SK-N-SH (cell line): ENCODE results near the gene MAD1L1. TPM values are rescaled to one million over a fixed set of nuclear protein-coding genes. Genes with fewer than 3 reads are reported as not detected.

Experiments
- CTCF ChIA-PET: fragments of 300-600, 350-600 bp; formaldehyde crosslinking; extraction: SDS; loops from one replicate; lab custom pipeline; 2021; lab: Yijun Ruan, JAX
- POLR2A ChIA-PET: fragments of 350-600 bp; sonication (Branson Sonifier 250); formaldehyde crosslinking; extraction: SDS; loops from one replicate; lab custom pipeline; 2020; ENCODE audit warnings: antibody characterized with exemption, inconsistent platforms; lab: Yijun Ruan, JAX
- DNase-seq: peaks from one replicate; pipeline ENCODE4 v3.0.0; 2012
- H2AFZ ChIP-seq: fragments of 200-600 bp; sonication (generic); 2 replicates; pipeline ENCODE4 v1.8.1; 2016; ENCODE audit warnings: antibody characterized with exemption, mild to moderate bottlenecking, low read depth
- H3F3A ChIP-seq: fragments of 200-600 bp; sonication (generic); replicated peaks from 2 replicates; pipeline ENCODE3; 2016; ENCODE audit warnings: antibody characterized with exemption, mild to moderate bottlenecking; ENCODE audit not compliant: insufficient read depth
- H3K27ac ChIP-seq, 2 experiments: fragments of 200-500 bp in 1 of 2; fragments of 200-600 bp in 1 of 2; sonication (Bioruptor generic) in 1 of 2; sonication (generic), shearing (Covaris generic) in 1 of 2; 2 replicates each; pipeline versions ENCODE4 v1.5.1 to v1.6.1; 2014 to 2016; ENCODE audit warnings: low read depth in 2 of 2, inconsistent platforms in 1 of 2, low read length in 1 of 2, mild to moderate bottlenecking in 1 of 2, mixed read lengths in 1 of 2
- H3K27me3 ChIP-seq: fragments of 200-600 bp; sonication (generic), shearing (Covaris generic); 2 replicates; pipeline ENCODE4 v1.6.1; 2016; ENCODE audit warnings: mixed run types; ENCODE audit not compliant: insufficient read depth
- H3K36me3 ChIP-seq, 2 experiments: fragments of 200-500 bp in 1 of 2; fragments of 200-600 bp in 1 of 2; sonication (Bioruptor generic) in 1 of 2; sonication (generic) in 1 of 2; replicated peaks in 1 of 2; 2 replicates each; pipeline versions ENCODE3 to v1.5.1; 2014 to 2016; ENCODE audit warnings: low read length in 1 of 2, mild to moderate bottlenecking in 1 of 2; ENCODE audit not compliant: insufficient read depth in 2 of 2, control insufficient read depth in 1 of 2
- H3K4me1 ChIP-seq, 2 experiments: fragments of 200-500 bp in 1 of 2; fragments of 200-600 bp in 1 of 2; sonication (Bioruptor generic) in 1 of 2; sonication (generic), shearing (Covaris generic) in 1 of 2; 2 replicates each; pipeline versions ENCODE4 v1.5.1 to v1.6.1; 2014 to 2016; ENCODE audit warnings: low read depth in 1 of 2, low read length in 1 of 2, mixed run types in 1 of 2; ENCODE audit not compliant: insufficient read depth in 2 of 2, control insufficient read depth in 1 of 2
- H3K4me2 ChIP-seq: fragments of 200-600 bp; sonication (generic), shearing (Covaris generic); 2 replicates; pipeline ENCODE4 v1.6.1; 2017; ENCODE audit warnings: mixed run types
- H3K4me3 ChIP-seq, 2 experiments: fragments of 200-500 bp in 1 of 2; fragments of 200-600 bp in 1 of 2; sonication (Bioruptor generic) in 1 of 2; sonication (generic), shearing (Covaris generic) in 1 of 2; 2 replicates each; pipeline versions ENCODE4 v1.5.1 to v1.8.1; 2014 to 2016; ENCODE audit warnings: low read depth in 2 of 2, inconsistent platforms in 1 of 2, low read length in 1 of 2, mild to moderate bottlenecking in 1 of 2, mixed read lengths in 1 of 2, moderate library complexity in 1 of 2
- H3K79me2 ChIP-seq: fragments of 200-600 bp; sonication (generic); 2 replicates; pipeline ENCODE4 v1.8.1; 2017; ENCODE audit warnings: mild to moderate bottlenecking; ENCODE audit not compliant: insufficient read depth
- H3K9ac ChIP-seq: fragments of 200-600 bp; sonication (generic); 2 replicates; pipeline ENCODE4 v1.6.1; 2017; ENCODE audit warnings: mixed run types
- H3K9me2 ChIP-seq: fragments of 200-600 bp; sonication (generic); 2 replicates; pipeline ENCODE4 v1.6.1; 2017; ENCODE audit warnings: mixed run types
- H3K9me3 ChIP-seq: fragments of 200-600 bp; sonication (generic); 2 replicates; pipeline ENCODE4 v1.6.1; 2017; ENCODE audit warnings: mixed run types, mild to moderate bottlenecking, moderate library complexity
- H4K20me1 ChIP-seq: fragments of 200-600 bp; sonication (generic); 2 replicates; pipeline ENCODE4 v1.6.1; 2017; ENCODE audit warnings: mild to moderate bottlenecking, mixed run types; ENCODE audit not compliant: insufficient read depth
- CTCF ChIP-seq: fragments of 200-600 bp; sonication (generic); IDR thresholded peaks from 2 replicates; pipeline ENCODE4 v1.6.1; 2017; ENCODE audit warnings: antibody characterized with exemption, mild to moderate bottlenecking, moderate library complexity
- ELF1 ChIP-seq: IDR thresholded peaks from 2 replicates; pipeline ENCODE4 v1.4.0; 2012
- FOXJ3 ChIP-seq: sonication (generic); formaldehyde crosslinking; IDR thresholded peaks from 2 replicates; pipeline ENCODE4 v1.5.1; 2020; ENCODE audit warnings: mild to moderate bottlenecking, missing genetic modification reagents
- GATA2 ChIP-seq: sonication (generic); formaldehyde crosslinking; IDR thresholded peaks from 2 replicates; pipeline ENCODE4 v1.5.0; 2020; ENCODE audit warnings: mild to moderate bottlenecking, missing genetic modification reagents
- JUND ChIP-seq: IDR thresholded peaks from 2 replicates; pipeline ENCODE4 v1.4.0; 2012
- MAX ChIP-seq: IDR thresholded peaks from 2 replicates; pipeline ENCODE4 v1.4.0; 2012; ENCODE audit warnings: low read depth
- MXI1 ChIP-seq: IDR thresholded peaks from 2 replicates; pipeline ENCODE4 v1.6.1; 2012; ENCODE audit warnings: mild to moderate bottlenecking, low read depth, low read length, improper control_type of control experiment
- NFIC ChIP-seq: IDR thresholded peaks from 2 replicates; pipeline ENCODE4 v1.4.0; 2012; ENCODE audit warnings: borderline replicate concordance
- NRF1 ChIP-seq: IDR thresholded peaks from 2 replicates; pipeline ENCODE4 v1.6.1; 2012; ENCODE audit warnings: low read depth, mild to moderate bottlenecking, low read length
- RAD21 ChIP-seq: IDR thresholded peaks from 2 replicates; pipeline ENCODE4 v1.6.1; 2012; ENCODE audit warnings: mild to moderate bottlenecking, low read length
- RCOR1 ChIP-seq: fragments of 150-350 bp; IDR thresholded peaks from 2 replicates; pipeline ENCODE4 v1.6.1; 2017; ENCODE audit warnings: antibody characterized with exemption, low read length
- SIN3A ChIP-seq: IDR thresholded peaks from 2 replicates; pipeline ENCODE4 v1.6.1; 2012; ENCODE audit warnings: low read depth, mild to moderate bottlenecking, low read length, moderate library complexity, borderline replicate concordance
- SMC3 ChIP-seq: IDR thresholded peaks from 2 replicates; pipeline ENCODE4 v1.6.1; 2012; ENCODE audit warnings: low read depth, low read length, improper control_type of control experiment
- TAF1 ChIP-seq: IDR thresholded peaks from 2 replicates; pipeline ENCODE4 v1.6.1; 2012; ENCODE audit warnings: low read depth, mild to moderate bottlenecking, low read length, moderate library complexity, borderline replicate concordance
- TEAD4 ChIP-seq: IDR thresholded peaks from 2 replicates; pipeline ENCODE4 v1.4.0; 2012; ENCODE audit warnings: mild to moderate bottlenecking, borderline replicate concordance; ENCODE audit not compliant: insufficient read depth
- YY1 ChIP-seq: IDR thresholded peaks from 2 replicates; pipeline ENCODE4 v1.4.0; 2012; ENCODE audit warnings: low read depth, mild to moderate bottlenecking
- WGBS: methylation state at CpG from one replicate; pipeline ENCODE4 v1.1.6; 2017; ENCODE audit warnings: low lambda C conversion rate; 5-methylcytosine and 5-hydroxymethylcytosine counted together
- polyA plus RNA-seq, 3 experiments: library from polyadenylated mRNA; depleted of rRNA; stranded (reverse); fragments of >200 nt; gene quantifications; 2 replicates each; pipeline ENCODE4 v1.2.3, GENCODE V29; 2012
- TF ChIP-seq, protein P1 (sequence below): IDR thresholded peaks from 2 replicates; pipeline ENCODE4; 2012
- TF ChIP-seq, protein P2 (sequence below): fragments of 150-350 bp; IDR thresholded peaks from 2 replicates; pipeline ENCODE4 v1.6.1; 2016; ENCODE audit warnings: mild to moderate bottlenecking, low read depth, low read length

Gene MAD1L1
- polyA plus RNA-seq, 1 of the 3 experiments (the other 2 are of a cell fraction) = 46.2 TPM

- H4K20me1 ChIP-seq = 0 out of 2 replicates have a peak, but pooled peaks cover 4% of the 10 kb centered on the region
- no peaks in the 10 kb centered on the region for H3K9me3 ChIP-seq
- no peak for DNase-seq
- no peaks in the 10 kb centered on the region for H3K27me3 ChIP-seq
- POLR2A ChIA-PET = no interaction called here
- H3F3A ChIP-seq = no peaks in the 10 kb centered on the region
- peaks cover 0 to 7% of the 10 kb centered on the region in 2 experiments; a peak in 2 of 4 replicates for H3K4me1 ChIP-seq
- TF ChIP-seq NRF1 (no peak), NFIC (no peak), JUND (no peak), RAD21 (no peak), FOXJ3 (CRISPR knock-in tag) (no peak), GATA2 (no peak)
- TF ChIP-seq, all 33 proteins: peak for 0
- peaks cover 0 to 4% of the 10 kb centered on the region in 2 experiments for H3K36me3 ChIP-seq
- CTCF ChIA-PET = interaction anchor here (0.8 to 1.3 kb wide), 3 partner anchors 14 to 61 kb away, joined by 3 to 4 read pairs (median 3); no protein-coding TSS in a partner anchor
- H3K79me2 ChIP-seq = no peaks in the 10 kb centered on the region
- no peak overlapping the region for H3K9ac ChIP-seq
- WGBS = 98% methylated on average over 15 of the region's 15 CpGs
- no peak overlapping the region for H3K4me2 ChIP-seq
- H3K4me3 ChIP-seq = no peak overlapping the region
- H2AFZ ChIP-seq = no peak overlapping the region
- H3K9me2 ChIP-seq = no peaks in the 10 kb centered on the region
- no peak overlapping the region for H3K27ac ChIP-seq
Measured at GRCh38 chr7:2156756-2157472, 75.8 kb downstream of the MAD1L1 start.

DNA sequence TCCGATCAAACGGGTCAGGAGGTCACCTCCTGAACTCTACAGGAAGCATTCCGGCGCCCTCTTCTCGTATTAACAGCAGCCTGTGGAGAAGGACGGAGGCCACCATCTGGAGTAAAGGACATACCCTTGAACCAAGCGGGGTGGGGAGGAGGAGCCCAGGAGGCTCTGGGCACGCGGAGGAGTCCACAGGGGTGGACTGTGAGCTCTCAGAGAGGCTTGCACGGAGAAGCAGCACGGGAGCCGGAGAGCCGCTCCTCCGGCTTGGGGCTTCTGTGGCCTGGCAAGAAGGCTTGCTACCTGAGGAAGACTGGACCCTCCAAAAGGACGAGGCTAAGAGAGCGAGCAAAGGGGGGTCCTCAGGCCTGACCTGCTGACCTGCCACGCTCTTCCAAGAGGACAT lies 77.9 kb downstream of the MAD1L1 start:
- Histone ChIP-seq H3K27ac (no peak overlapping the region), H3K9me2 (no peaks in the 10 kb centered on the region), H3K4me2 (no peak overlapping the region), H3K27me3 (no peaks in the 10 kb centered on the region), H4K20me1 (0 out of 2 replicates have a peak, but pooled peaks cover 5% of the 10 kb centered on the region), H3K4me1 (peaks cover 0 to 25% of the 10 kb centered on the region in 2 experiments; a peak in 1 of 4 replicates), H3K9me3 (no peaks in the 10 kb centered on the region), H3K79me2 (no peaks in the 10 kb centered on the region), H3K9ac (no peak overlapping the region), H3F3A (no peaks in the 10 kb centered on the region), H3K36me3 (peaks cover 0 to 4% of the 10 kb centered on the region in 2 experiments), H2AFZ (no peak overlapping the region), H3K4me3 (no peak overlapping the region)
- POLR2A ChIA-PET = no interaction called here
- WGBS = 98% methylated on average over 17 of the region's 17 CpGs
- DNase-seq = no peak
- TF ChIP-seq RCOR1 (no peak), MXI1 (no peak), CTCF (no peak), TEAD4 (no peak), SMC3 (no peak), TAF1 (no peak), SIN3A (no peak), ELF1 (no peak), MAX (no peak), RAD21 (no peak), YY1 (no peak)
- TF ChIP-seq, protein P1, sequence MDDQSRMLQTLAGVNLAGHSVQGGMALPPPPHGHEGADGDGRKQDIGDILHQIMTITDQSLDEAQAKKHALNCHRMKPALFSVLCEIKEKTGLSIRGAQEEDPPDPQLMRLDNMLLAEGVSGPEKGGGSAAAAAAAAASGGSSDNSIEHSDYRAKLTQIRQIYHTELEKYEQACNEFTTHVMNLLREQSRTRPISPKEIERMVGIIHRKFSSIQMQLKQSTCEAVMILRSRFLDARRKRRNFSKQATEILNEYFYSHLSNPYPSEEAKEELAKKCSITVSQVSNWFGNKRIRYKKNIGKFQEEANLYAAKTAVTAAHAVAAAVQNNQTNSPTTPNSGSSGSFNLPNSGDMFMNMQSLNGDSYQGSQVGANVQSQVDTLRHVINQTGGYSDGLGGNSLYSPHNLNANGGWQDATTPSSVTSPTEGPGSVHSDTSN = no peak
- TF ChIP-seq, protein P2, sequence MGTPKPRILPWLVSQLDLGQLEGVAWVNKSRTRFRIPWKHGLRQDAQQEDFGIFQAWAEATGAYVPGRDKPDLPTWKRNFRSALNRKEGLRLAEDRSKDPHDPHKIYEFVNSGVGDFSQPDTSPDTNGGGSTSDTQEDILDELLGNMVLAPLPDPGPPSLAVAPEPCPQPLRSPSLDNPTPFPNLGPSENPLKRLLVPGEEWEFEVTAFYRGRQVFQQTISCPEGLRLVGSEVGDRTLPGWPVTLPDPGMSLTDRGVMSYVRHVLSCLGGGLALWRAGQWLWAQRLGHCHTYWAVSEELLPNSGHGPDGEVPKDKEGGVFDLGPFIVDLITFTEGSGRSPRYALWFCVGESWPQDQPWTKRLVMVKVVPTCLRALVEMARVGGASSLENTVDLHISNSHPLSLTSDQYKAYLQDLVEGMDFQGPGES = no peak
- CTCF ChIA-PET = no interaction called here
